ENCODE results near the gene FAM47B.

The FAM47B gene

DNA sequence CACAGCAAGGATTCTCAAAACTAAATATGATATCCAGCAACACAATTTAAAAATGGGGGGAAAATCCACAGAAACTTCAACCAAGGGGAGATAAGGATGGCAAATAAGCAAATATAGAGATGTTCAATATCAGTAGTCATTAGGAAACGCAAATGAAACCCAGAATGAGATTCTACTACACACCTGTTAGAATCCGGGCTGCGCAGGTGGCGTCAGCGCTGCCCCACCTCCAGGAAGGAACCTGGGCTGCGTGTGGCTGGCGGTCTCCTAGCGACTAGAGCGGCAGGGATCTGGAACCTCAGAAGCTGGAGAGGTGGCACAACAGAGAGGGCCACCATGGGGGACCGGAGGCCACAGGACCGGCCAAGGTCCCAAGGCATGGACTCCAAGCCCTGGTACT is at the start of gene FAM47B:
Gene FAM47B (plus strand): TSS at position 301 of the 400 bp plus-strand sequence. CDS start 36 bp downstream, at position 337.
- no peak for DNase-seq (ENCODE audit: low read depth)

DNA sequence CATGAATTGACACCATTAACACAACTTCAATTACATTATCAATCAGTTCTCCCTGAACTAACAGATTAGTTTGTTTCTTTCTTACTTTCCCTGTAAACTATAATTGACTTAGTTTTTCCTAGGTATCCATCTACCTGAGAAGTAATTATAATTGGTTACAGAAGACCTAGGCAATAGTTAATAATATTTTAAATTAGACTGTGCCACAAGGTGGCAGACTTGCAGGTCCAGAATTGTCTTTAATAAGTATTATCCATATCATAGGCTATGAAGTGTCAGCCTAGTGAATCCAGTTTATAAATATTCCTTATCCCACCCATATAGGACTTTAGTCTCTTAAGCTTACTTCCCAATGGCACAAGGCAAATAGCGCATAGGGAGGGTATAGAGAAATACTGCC is 48.9 kb upstream of the FAM47B start:
- no peak for DNase-seq (ENCODE audit: low read depth)

DNA sequence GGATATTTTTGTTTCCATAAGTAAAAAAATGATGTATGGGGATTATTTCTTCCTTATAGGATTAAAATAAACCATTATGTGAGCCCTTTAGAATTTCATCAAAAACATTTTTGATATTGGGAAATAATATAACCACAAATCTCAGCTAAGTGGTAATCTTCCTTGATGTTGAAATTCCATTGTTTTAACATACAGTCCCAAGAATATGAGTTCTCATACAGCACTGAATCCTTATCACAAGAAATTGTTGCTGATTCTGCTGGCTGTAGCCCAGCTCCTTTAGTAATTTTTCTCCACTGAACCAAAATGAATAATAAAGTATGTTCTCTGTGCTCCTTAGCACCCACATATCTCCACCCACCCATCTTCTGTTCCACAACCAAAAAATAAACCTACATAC is 41.9 kb upstream of the FAM47B start:
- no peak for DNase-seq (ENCODE audit: low read depth)

DNA sequence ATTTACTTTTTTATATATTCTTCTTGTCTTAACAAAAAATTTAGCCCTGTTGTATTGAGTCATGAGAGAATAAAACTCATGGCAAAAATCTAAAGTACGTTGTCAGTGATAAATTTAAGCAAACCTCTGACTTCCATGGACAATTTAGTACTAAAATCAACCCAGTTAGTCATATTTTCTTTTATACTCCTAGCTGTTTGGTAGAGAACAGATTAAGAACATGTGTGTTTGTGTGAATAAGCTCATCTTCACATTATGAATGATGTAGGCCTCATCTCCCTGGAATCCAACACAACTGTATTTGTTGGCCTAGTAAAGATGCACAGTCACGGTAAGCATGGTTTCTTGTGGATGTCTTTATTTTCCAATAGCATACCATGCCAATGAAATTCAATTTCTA is 40.8 kb upstream of the FAM47B start:
- DNase-seq (ENCODE audit: low read depth): no peak

DNA sequence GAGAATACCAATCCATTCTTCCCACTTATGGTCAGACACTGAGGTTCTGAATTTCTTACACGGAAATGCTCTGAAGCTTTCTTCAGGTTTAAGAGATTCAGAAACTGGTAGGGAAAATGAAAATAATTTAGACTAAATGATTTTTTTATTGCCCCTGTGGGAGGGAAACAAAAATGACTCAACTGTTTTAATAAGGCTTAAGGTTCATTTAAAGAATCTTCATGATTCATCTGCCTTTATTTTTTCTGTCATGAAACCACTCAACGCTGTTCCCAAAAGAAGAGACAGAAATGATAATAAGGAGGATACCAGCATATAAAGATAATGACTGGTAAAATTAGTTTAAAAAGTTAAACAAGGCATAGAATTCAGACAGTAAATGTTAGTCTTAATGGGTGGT is 39.3 kb upstream of the FAM47B start:
- DNase-seq (ENCODE audit: low read depth): no peak

DNA sequence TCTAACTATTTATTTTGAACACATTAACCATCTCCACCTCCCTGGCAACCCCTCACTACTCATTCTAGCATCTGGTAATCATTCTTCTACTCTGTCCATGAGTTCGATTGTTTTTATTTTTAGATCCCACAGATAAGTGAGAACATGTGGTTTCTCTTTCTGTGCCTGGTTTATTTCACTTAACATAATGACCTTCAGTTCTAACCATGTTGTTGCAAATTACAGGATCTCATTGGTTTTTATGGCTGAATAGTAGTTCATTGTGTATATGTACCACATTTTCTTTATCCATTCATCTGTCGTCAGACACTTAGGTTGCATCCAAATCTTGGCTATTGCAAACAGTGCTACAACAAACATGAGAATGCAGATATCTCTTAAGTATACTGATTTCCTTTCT is 33.4 kb upstream of the FAM47B start:
- no peak for DNase-seq (ENCODE audit: low read depth)

DNA sequence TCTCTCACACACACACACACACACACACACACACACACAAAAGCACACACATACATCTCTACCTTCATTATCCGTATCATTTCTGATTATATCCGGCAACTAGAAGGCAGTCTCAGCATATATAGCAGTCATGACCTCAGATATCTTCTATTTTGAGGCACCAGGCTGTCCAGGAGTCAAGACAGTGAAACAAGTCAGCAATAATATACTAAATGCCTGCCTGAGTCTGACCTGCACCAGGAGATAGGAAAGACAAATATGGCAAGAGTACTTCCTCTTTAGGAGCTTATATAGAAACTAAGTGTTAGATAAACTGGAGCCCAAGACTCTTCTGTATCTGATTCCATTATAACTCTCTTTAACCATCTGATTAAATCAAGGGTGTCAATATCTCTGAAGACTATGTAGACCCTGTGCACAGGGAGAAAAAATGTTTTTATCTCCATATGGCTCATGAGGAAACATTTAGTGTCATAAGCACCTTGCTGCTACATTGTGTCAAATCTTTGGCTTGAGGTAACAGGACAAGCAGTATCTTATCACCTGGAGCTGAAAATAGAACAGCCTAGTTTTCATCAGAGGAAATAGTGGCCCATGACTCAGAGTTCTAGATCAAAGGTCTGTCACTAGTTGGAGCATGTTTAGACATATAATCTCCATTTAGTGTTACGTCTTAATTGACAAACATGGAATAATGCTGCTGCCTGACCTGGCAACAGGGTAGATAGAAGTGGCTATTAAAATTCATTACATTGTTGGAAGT is 27.0 kb upstream of the FAM47B start:
- no peak for DNase-seq (ENCODE audit: low read depth)

DNA sequence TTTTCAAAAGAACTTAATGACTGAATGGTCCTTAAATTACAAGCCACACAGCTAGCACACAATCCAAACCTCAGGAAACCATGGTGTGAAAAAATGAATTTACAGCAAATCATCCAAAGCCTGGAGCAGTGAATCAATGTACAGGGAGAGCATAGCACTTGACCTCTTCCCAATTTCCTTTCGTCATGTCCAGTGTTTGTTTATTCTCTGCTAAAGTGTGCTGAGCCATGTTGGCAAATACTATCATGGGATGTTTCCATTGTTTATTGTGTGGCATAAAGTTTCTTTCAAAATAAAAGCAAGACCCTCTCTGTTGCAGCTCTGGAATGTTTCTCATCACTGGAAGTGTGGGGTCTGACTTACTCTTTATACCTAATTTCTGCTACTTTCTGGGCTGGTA is 25.4 kb upstream of the FAM47B start:
- DNase-seq (ENCODE audit: low read depth): no peak

DNA sequence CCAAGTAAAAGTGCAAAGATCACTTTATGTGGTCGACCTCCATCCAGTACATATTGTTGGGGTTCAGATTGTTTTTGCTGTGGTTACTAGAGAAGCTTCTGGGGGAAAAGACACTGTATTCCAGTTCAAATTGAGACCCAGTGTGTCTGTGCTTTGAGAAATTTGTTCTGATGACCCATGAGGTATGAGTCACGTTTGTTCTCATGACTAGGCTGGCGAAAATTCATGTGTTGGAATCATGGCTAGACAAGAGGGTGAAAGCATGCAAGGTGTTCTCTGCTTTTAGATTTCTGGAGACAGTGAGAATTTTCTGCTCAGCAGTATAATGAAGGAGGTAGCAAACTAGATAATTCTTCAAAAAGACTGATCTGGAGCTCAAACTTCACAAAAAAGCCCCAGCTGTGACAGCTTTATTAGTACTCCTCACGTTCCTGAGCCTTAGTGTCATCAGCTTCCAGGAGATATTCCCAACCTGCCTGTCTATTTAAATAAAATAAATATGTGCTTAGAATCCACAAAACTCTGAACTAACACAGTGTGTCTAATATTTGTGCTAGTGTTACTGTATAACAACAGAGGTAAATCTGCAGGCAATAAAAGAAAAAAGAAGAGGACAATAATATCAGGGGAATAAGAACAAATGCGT is 24.4 kb upstream of the FAM47B start:
- no peak for DNase-seq (ENCODE audit: low read depth)

DNA sequence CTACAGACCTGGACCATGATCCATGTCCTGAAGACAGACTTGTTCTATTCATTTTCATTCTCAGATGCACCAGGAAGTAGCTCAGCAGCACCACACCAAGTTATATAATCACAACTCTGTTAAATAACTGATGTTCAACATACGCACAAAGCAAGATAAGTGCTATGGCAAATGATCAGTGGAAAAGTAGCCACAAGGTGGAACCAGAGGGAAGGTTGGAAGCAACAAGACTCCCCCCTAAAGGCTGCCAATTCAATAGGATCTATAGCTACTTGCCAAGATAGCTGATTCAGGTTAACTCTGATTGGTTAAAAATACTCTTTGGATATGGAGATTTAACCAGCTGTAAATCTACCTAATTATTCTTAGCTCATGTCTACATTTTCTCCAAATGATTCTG is 23.7 kb upstream of the FAM47B start:
- no peak for DNase-seq (ENCODE audit: low read depth)

DNA sequence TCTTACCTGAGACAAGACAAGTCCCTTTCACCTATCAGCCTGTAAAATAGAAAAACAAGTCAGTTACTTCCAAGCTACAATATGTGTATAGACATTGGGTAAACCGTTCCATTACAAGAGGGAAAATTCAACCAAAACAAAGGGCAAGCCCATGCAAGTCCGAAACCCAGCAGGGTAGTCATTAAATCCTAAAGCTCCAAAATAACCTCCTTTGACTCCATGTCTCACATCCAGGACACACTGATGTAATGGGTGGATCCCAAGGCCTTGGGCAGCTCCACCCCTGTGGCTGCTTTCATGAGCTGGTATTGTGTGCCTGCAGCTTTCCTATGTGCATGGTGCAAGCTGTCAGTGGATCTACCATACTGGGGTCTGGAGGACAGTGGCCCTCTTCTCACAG is 14.7 kb upstream of the FAM47B start:
- no peak for DNase-seq (ENCODE audit: low read depth)

DNA sequence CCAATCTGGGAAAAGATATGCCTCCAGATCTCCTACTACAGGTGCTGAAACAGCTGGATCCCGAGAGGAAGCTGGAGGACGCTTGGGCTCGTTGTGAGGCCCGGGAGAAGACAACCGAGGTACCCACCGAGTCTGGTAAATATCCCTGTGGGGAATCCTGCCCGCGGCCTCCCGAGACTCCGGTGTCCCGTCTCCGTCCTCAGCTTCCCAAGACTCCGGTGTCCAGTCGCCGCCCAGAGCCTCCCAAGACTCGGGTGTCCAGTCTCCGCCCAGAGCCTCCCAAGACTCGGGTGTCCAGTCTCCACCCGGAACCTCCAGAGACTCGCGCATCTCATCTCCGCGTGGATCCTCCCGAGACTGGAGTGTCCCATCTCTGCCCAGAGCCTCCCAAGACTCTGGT is 639 bp downstream of the FAM47B start:
- DNase-seq (ENCODE audit: low read depth): no peak

DNA sequence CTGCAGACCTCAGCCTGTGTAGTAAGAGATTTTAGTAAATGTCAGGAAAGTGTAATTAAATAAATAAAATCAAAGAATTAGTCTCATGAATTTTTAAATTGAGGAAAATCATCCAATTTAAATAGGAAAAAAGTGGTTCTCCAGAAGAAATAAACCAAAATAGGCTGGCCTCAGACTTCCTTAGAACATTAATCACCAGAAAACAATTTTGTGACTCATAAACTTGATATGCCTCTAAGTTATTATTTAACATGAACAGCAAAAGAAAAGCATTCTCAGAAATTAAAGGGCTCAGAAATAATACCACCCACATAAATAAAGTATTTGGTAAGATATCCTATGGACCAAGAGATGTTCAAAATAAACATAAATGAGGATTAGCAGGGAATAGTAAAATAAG is 14.3 kb downstream of the FAM47B start:
- DNase-seq (ENCODE audit: low read depth): no peak

DNA sequence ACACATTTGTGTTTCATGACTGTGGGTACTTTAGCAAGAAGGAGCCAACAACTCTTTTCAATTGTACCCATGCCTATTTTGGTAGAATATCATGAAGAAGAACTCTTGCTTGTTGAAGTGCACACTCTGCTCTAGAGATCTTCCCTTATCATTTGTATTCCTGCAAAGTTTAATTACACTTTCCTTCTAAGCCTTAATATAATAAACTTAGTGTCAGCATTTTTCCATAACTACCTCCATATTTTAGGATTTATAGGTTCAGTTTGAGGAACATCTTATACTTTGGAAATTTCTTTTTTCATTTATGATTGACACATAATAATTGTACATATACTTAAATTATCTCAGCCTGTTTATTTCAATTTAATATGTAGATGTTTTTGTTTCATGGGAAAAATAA is 19.1 kb downstream of the FAM47B start:
- DNase-seq (ENCODE audit: low read depth): no peak

DNA sequence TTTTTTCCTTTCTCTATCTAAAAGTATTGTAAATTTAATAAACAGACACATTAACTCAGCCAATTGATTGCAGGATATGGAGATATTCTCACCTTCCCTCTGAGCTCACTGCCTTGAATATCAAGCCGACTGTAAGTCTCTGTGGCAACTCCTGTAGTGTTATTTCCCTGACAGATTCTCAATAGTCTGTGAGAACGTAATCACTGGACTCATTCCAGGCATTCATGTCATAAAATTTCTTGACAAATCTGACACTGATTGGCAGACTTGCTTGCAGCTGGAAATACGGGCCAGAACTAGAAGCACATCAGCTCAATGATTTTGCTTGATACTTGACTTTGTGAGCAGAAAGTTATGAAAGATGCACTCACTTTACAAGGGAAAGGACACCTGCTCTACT is 29.6 kb downstream of the FAM47B start:
- DNase-seq (ENCODE audit: low read depth): no peak

DNA sequence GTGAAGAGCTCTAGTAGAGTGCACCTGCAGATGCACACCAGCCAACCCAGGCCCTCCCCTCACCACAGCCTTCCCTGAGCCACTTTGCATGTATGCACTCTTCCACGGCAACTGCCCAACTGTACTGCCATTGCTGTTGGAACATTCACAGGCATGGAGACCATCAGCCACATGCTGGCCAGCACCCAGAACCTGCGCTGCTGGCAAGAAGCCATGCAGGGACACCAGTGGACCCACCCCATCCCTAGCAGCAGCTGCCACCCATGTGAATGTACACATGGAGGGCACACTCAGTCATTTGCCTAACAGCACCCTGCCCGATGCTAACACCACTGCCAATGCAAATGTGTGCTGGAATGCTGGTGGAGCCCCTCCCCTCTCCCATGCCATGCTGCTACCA is 35.6 kb downstream of the FAM47B start:
- DNase-seq (ENCODE audit: low read depth): no peak

DNA sequence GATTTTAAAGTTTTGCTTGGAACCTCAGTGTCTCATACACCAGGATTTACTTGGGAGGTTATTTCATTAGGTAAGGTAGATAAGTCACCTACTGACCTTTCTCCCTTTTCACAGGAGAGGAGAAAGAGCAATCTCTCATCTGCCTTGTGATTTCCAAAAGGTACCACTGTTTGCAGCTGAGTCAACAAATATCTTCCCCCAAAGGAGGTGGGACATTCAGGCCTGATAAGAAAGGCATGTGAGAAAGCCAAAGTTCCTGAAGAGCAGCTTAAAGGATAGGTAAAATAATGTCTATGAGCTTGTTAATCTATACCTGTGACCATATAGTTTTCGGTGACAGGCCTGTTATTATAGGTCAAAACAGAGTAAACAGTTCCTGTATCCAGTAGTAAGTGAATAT is 45.0 kb downstream of the FAM47B start:
- DNase-seq (ENCODE audit: low read depth): no peak
